Bronchial epithelial cell (primary cell): ENCODE measurements around the gene CREB5. TPM values are rescaled to one million over a fixed set of nuclear protein-coding genes. Genes with fewer than 3 reads are reported as not detected.

Experiments
- DNase-seq: peaks from one replicate; pipeline ENCODE4 v3.0.0-alpha.2; 2010; ENCODE audit warnings: low read depth
- FAIRE-seq: peaks from 2 replicates; lab custom pipeline; 2011; peaks lifted over from hg19 to GRCh38; lab: Jason Lieb, UNC
- H3K27me3 ChIP-seq: 2 replicates; pipeline ENCODE4 v1.5.1; 2011; ENCODE audit warnings: low read length; ENCODE audit not compliant: control insufficient read depth, insufficient read depth
- H3K36me3 ChIP-seq: 2 replicates; pipeline ENCODE4 v1.5.1; 2011; ENCODE audit warnings: low read length; ENCODE audit not compliant: control insufficient read depth, insufficient read depth
- H3K4me3 ChIP-seq: 2 replicates; pipeline ENCODE4 v1.5.1; 2011; ENCODE audit warnings: mild to moderate bottlenecking, low read depth, low read length, control low read depth
- total RNA-seq: library from RNA; depleted of rRNA; stranded (reverse); fragments of >200 nt; gene quantifications from 2 replicates; pipeline ENCODE4 v1.2.1, GENCODE V29; 2014
- TF ChIP-seq, protein P1 (sequence below): IDR thresholded peaks from 2 replicates; pipeline ENCODE4 v1.5.1; 2011; ENCODE audit warnings: mild to moderate bottlenecking, moderate library complexity, low read length, control low read depth, inconsistent platforms; ENCODE audit not compliant: insufficient read depth, severe bottlenecking

CREB5 gene
- total RNA-seq, 1 donor from 2014 or later: 2.1 TPM

DNA sequence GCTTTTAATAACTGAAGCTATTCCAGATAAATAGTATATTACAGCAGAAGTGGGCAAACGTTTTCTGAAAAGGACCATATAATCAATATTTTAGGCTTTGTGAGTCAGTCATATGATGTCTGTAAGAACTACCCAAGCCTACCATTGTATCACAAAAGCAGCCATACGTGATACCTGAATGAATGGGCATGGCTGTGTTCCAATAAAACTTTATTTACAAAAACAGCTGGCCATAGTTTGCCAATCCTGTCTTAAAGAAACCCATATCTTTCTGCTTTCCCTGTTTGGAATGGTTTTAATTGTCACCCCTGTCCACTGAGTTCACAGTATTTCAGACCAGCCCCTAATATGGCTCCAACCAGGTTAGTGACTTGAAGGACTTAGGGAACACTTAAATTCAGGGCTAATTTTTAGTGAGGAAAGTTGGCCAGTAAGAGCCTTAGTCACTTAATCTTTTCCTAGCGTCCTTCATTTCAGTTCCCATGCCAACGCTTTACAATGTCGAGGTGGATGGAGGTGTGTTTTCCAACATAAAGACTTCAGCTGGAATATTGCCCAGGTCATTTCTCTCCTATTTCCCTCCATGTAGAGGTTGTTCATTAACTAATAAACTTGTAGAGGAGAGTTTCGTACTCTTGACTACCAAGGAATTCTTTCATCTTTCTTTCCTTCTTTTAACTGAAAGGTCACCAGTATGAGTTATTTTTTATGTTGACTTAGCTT, 361.3 kb downstream of the CREB5 start:
- Histone ChIP-seq H3K27me3 (no peaks in the 10 kb centered on the region), H3K36me3 (no peaks in the 10 kb centered on the region), H3K4me3 (no peak overlapping the region)
- TF ChIP-seq, protein P1, sequence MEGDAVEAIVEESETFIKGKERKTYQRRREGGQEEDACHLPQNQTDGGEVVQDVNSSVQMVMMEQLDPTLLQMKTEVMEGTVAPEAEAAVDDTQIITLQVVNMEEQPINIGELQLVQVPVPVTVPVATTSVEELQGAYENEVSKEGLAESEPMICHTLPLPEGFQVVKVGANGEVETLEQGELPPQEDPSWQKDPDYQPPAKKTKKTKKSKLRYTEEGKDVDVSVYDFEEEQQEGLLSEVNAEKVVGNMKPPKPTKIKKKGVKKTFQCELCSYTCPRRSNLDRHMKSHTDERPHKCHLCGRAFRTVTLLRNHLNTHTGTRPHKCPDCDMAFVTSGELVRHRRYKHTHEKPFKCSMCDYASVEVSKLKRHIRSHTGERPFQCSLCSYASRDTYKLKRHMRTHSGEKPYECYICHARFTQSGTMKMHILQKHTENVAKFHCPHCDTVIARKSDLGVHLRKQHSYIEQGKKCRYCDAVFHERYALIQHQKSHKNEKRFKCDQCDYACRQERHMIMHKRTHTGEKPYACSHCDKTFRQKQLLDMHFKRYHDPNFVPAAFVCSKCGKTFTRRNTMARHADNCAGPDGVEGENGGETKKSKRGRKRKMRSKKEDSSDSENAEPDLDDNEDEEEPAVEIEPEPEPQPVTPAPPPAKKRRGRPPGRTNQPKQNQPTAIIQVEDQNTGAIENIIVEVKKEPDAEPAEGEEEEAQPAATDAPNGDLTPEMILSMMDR: no peak
- FAIRE-seq: no peak
- no peak for DNase-seq

DNA sequence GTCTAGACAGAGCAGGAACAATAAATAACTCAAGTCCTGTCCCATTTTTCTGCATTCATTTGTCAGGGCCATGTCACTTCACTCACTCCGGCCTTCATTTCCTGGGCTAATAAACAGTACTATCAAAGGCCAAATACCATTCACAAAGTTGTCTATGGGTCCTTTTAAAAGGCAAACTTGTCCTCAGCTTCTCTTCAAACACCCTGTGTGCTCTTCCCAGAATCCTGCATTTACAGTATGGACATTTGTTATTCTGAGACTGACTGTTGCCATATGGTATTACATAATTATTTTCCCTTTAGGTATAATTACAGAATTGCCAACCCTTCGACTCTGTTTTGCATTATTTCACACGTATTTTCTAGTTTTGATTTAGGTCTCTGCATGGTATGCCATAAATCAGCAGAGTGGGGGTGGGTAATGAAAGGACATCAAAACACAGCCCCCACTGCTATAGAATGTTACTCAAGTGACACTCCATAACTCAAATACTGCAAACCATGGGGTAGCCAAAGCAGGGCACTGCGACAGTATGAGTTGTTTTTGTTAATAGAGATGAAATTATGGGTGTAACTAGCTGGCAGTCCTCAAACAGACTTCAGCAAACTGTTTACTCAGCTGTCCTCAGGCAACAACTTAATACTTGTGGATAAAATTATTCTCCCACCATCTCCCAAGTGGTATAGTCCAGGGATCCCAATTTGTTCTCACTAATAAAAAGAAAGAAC, 362.1 kb downstream of the CREB5 start:
- H3K4me3 ChIP-seq: no peak overlapping the region
- TF ChIP-seq, protein P1: no peak
- FAIRE-seq: no peak
- no peaks in the 10 kb centered on the region for H3K27me3 ChIP-seq
- no peaks in the 10 kb centered on the region for H3K36me3 ChIP-seq
- no peak for DNase-seq

DNA sequence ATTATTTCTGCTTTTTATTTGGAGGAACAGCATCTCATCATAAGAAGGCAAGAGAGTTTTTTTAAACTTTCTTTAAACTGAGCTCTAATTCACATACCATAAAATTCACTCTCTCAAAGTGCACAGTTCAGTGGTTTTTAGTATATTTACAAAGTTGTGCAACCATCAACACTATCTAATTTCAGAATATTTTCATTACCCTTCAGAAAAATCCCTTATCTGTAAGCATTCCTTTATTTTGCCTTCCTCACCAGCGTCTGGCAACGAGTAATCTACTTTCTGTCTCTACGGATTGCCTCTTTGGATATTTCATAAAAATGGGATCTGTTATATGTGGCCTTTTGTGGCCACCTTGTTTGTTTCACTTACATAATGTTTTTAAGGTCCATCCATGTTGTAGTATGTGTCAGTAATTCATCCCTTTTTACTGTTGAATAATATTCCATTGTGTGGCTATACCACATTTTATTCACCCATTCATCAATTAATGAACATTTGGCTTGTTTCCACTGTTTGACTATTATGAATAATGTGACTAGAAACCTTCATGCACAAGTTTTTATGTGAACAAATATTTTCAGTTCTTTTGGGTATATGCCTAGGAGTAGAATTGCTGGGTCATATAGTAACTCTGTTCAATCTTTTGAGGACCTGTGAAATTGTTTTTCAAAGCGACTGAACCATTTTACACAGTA, 364.3 kb downstream of the CREB5 start:
- Histone ChIP-seq H3K4me3 (no peak overlapping the region), H3K27me3 (no peaks in the 10 kb centered on the region), H3K36me3 (no peaks in the 10 kb centered on the region)
- FAIRE-seq (no peak), DNase-seq (no peak)
- TF ChIP-seq, protein P1: no peak

DNA sequence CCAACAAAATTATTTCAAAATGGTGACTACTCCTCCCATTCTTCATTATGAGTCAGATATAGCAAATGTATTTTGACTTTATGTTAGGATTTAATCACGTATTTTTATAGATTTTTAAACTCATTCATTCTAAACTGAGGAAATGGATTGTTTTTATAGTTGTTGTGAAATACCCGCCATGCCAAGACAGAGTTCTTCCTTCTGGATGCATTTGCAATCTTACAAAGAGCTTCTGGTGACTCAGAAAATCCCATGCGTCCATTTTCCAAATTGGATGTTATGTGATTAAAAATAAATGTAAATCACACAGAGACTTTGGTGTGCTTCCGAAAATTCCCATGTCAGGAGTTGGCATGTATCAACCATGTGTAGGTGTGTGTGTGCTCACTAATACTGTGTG, 366.5 kb downstream of the CREB5 start:
- H3K4me3 ChIP-seq: no peak overlapping the region
- no peak for DNase-seq
- TF ChIP-seq, protein P1: no peak
- FAIRE-seq: no peak
- H3K27me3 ChIP-seq: no peaks in the 10 kb centered on the region
- no peaks in the 10 kb centered on the region for H3K36me3 ChIP-seq

DNA sequence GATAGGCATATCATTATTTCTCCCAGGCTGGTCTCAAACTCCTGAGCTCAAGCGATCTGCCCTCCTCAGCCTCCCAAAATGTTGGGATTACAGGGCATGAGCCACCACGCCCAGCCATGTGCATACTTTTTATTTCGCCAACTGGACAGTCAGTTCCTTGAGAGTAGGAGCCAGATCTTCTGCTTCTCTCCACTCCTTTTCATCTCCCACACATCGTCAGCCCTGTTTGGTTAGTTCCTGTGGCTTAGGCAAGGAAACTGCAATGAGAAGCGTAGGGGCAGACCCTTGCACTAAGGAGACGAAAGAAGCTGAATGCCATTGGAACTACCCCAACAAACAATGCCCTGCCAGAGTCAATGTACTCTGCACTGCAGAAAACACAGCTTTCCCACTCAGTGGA, 367.6 kb downstream of the CREB5 start:
- Histone ChIP-seq H3K27me3 (no peaks in the 10 kb centered on the region), H3K36me3 (no peaks in the 10 kb centered on the region), H3K4me3 (no peak overlapping the region)
- TF ChIP-seq, protein P1: no peak
- no peak for DNase-seq
- FAIRE-seq: no peak
